Measurements from ENCODE around the gene LTO1. TPM values are rescaled to one million over a fixed set of nuclear protein-coding genes. Genes with fewer than 3 reads are reported as not detected.

Gene LTO1
- total and polyA plus RNA-seq, 2 of the 13 experiments (the other 11 are each of a cell fraction or from before 2014, with no cell fraction given): 11.8 to 15.0 TPM

GRCh38 chr11:69689484-69690319 is 14.5 kb upstream of the LTO1 start (continued):
- TF ChIP-seq ATF7 (IDR thresholded peaks at IDR 0.05) (peak; percentile 82), ATF7 (CRISPR knock-in tag; IDR thresholded peaks at IDR 0.05) (peak; percentile 36; the same call in 1 of the 2 replicates), ZZZ3 (CRISPR knock-in tag; IDR thresholded peaks at IDR 0.05; ENCODE audit: borderline replicate concordance) (no peak), ZNF772 (CRISPR knock-in tag; IDR thresholded peaks at IDR 0.05) (no peak), HOXA3 (CRISPR knock-in tag; IDR thresholded peaks at IDR 0.05) (no peak), KAT2B (IDR thresholded peaks at IDR 0.05; ENCODE audit: borderline replicate concordance, low read depth, low read length) (peak; percentile 19; the same call in 1 of the 2 replicates), ZNF331 (CRISPR knock-in tag; IDR thresholded peaks at IDR 0.05) (no peak), ZNF292 (CRISPR knock-in tag; IDR thresholded peaks at IDR 0.05; ENCODE audit: borderline replicate concordance, low read depth) (no peak), HDAC6 (IDR thresholded peaks at IDR 0.05; ENCODE audit: low read depth, low read length) (no peak), ZNF512 (CRISPR knock-in tag; IDR thresholded peaks at IDR 0.05) (no peak), JUN (CRISPR knock-in tag; IDR thresholded peaks at IDR 0.05) (peak; percentile 87), NR2F6 (IDR thresholded peaks at IDR 0.05) (0 out of 2 replicates have a peak, but pooled peaks have one; percentile 12), NR2F6 (CRISPR knock-in tag; IDR thresholded peaks at IDR 0.05) (no peak), SOX5 (CRISPR knock-in tag; IDR thresholded peaks at IDR 0.05; ENCODE audit: borderline replicate concordance) (peak; percentile 17; the same call in 1 of the 2 replicates), THYN1 (CRISPR knock-in tag; IDR thresholded peaks at IDR 0.05; ENCODE audit: borderline replicate concordance, low read depth) (no peak), NCOR1 (IDR thresholded peaks at IDR 0.05; ENCODE audit: borderline replicate concordance, low read length) (no peak), ZBTB44 (CRISPR knock-in tag; IDR thresholded peaks at IDR 0.05) (no peak)
- TF ChIP-seq, protein P1, sequence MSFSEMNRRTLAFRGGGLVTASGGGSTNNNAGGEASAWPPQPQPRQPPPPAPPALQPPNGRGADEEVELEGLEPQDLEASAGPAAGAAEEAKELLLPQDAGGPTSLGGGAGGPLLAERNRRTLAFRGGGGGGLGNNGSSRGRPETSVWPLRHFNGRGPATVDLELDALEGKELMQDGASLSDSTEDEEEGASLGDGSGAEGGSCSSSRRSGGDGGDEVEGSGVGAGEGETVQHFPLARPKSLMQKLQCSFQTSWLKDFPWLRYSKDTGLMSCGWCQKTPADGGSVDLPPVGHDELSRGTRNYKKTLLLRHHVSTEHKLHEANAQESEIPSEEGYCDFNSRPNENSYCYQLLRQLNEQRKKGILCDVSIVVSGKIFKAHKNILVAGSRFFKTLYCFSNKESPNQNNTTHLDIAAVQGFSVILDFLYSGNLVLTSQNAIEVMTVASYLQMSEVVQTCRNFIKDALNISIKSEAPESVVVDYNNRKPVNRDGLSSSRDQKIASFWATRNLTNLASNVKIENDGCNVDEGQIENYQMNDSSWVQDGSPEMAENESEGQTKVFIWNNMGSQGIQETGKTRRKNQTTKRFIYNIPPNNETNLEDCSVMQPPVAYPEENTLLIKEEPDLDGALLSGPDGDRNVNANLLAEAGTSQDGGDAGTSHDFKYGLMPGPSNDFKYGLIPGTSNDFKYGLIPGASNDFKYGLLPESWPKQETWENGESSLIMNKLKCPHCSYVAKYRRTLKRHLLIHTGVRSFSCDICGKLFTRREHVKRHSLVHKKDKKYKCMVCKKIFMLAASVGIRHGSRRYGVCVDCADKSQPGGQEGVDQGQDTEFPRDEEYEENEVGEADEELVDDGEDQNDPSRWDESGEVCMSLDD (CRISPR knock-in tag; IDR thresholded peaks at IDR 0.05; ENCODE audit: borderline replicate concordance): no peak
- TF ChIP-seq, protein P2, sequence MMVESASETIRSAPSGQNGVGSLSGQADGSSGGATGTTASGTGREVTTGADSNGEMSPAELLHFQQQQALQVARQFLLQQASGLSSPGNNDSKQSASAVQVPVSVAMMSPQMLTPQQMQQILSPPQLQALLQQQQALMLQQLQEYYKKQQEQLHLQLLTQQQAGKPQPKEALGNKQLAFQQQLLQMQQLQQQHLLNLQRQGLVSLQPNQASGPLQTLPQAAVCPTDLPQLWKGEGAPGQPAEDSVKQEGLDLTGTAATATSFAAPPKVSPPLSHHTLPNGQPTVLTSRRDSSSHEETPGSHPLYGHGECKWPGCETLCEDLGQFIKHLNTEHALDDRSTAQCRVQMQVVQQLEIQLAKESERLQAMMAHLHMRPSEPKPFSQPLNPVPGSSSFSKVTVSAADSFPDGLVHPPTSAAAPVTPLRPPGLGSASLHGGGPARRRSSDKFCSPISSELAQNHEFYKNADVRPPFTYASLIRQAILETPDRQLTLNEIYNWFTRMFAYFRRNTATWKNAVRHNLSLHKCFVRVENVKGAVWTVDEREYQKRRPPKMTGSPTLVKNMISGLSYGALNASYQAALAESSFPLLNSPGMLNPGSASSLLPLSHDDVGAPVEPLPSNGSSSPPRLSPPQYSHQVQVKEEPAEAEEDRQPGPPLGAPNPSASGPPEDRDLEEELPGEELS (CRISPR knock-in tag; IDR thresholded peaks at IDR 0.05): no peak
- TF ChIP-seq, protein P3, sequence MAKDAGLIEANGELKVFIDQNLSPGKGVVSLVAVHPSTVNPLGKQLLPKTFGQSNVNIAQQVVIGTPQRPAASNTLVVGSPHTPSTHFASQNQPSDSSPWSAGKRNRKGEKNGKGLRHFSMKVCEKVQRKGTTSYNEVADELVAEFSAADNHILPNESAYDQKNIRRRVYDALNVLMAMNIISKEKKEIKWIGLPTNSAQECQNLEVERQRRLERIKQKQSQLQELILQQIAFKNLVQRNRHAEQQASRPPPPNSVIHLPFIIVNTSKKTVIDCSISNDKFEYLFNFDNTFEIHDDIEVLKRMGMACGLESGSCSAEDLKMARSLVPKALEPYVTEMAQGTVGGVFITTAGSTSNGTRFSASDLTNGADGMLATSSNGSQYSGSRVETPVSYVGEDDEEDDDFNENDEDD (CRISPR knock-in tag; IDR thresholded peaks at IDR 0.05; ENCODE audit: borderline replicate concordance): 0 out of 2 replicates have a peak, but pooled peaks have one; percentile 25

Data from HepG2 (cell line).